ENCODE results near the gene SLC26A6.

The SLC26A6 gene

GRCh38 chr3:48633256-48633655, 2.0 kb downstream of the SLC26A6 start:
- POLR2A ChIA-PET: interaction anchor here (1.2 to 1.9 kb wide), 3 partner anchors 10 to 187 kb away, joined by 3 to 6 read pairs (median 4); partner anchors contain the start of genes ATRIP and NCKIPSD
- DNase-seq (ENCODE audit: extremely low spot score): no peak
- CTCF ChIA-PET: interaction anchor here (1.5 kb wide), 1 partner anchor 160 kb away, joined by 5 read pairs; no protein-coding TSS in a partner anchor
- no peak for TF ChIP-seq ELF4 (IDR thresholded peaks at IDR 0.05)
- no peak for TF ChIP-seq FOXM1 (IDR thresholded peaks at IDR 0.05; ENCODE audit: borderline replicate concordance)
- TF ChIP-seq PKNOX1 (IDR thresholded peaks at IDR 0.05): no peak
- no peak for TF ChIP-seq SP1 (IDR thresholded peaks at IDR 0.05)
- TF ChIP-seq BHLHE40 (IDR thresholded peaks at IDR 0.05; ENCODE audit: borderline replicate concordance): no peak
- TF ChIP-seq ZNF384 (IDR thresholded peaks at IDR 0.05): no peak
- no peak for TF ChIP-seq L3MBTL2 (conservative IDR thresholded peaks at IDR 0.05)
- no peak for TF ChIP-seq SUZ12 (IDR thresholded peaks at IDR 0.05)
- TF ChIP-seq TARDBP (IDR thresholded peaks at IDR 0.05): no peak
- TF ChIP-seq LEF1 (IDR thresholded peaks at IDR 0.05; ENCODE audit: borderline replicate concordance): no peak
- TF ChIP-seq CTBP1 (IDR thresholded peaks at IDR 0.05; ENCODE audit: borderline replicate concordance): no peak

- no peak for DNase-seq (ENCODE audit: extremely low spot score)
- TF ChIP-seq LEF1 (IDR thresholded peaks at IDR 0.05; ENCODE audit: borderline replicate concordance): no peak
- TF ChIP-seq TARDBP (IDR thresholded peaks at IDR 0.05): no peak
- no peak for TF ChIP-seq L3MBTL2 (conservative IDR thresholded peaks at IDR 0.05)
- no peak for TF ChIP-seq HDGF (IDR thresholded peaks at IDR 0.05; ENCODE audit: borderline replicate concordance)
- TF ChIP-seq ARNT (IDR thresholded peaks at IDR 0.05): no peak
- TF ChIP-seq SUZ12 (IDR thresholded peaks at IDR 0.05): no peak
- no peak for TF ChIP-seq SP1 (IDR thresholded peaks at IDR 0.05)
- no peak for TF ChIP-seq FOXM1 (IDR thresholded peaks at IDR 0.05; ENCODE audit: borderline replicate concordance)
- POLR2A ChIA-PET: no interaction called here
- CTCF ChIA-PET: no interaction called here
Measured at GRCh38 chr3:48631516-48632448, 3.5 kb downstream of the SLC26A6 start.

- POLR2A ChIA-PET: no interaction called here
- CTCF ChIA-PET: no interaction called here
Measured at GRCh38 chr3:48630833-48631232, 4.4 kb downstream of the SLC26A6 start.

GRCh38 chr3:48630407-48630806, 4.9 kb downstream of the SLC26A6 start:
- DNase-seq (ENCODE audit: extremely low spot score): no peak
- TF ChIP-seq CTBP1 (IDR thresholded peaks at IDR 0.05; ENCODE audit: borderline replicate concordance): no peak
- no peak for TF ChIP-seq ELF4 (IDR thresholded peaks at IDR 0.05)
- no peak for TF ChIP-seq FOXM1 (IDR thresholded peaks at IDR 0.05; ENCODE audit: borderline replicate concordance)
- no peak for TF ChIP-seq NFRKB (IDR thresholded peaks at IDR 0.05)
- no peak for TF ChIP-seq ARNT (IDR thresholded peaks at IDR 0.05)
- TF ChIP-seq HDGF (IDR thresholded peaks at IDR 0.05; ENCODE audit: borderline replicate concordance): no peak
- no peak for TF ChIP-seq FOXA1 (IDR thresholded peaks at IDR 0.05)
- TF ChIP-seq TARDBP (IDR thresholded peaks at IDR 0.05): no peak
- TF ChIP-seq L3MBTL2 (conservative IDR thresholded peaks at IDR 0.05): no peak
- no peak for TF ChIP-seq FOXK2 (IDR thresholded peaks at IDR 0.05)
- TF ChIP-seq SUZ12 (IDR thresholded peaks at IDR 0.05): no peak
- no peak for TF ChIP-seq ZNF384 (IDR thresholded peaks at IDR 0.05)
- TF ChIP-seq SP1 (IDR thresholded peaks at IDR 0.05): no peak
- POLR2A ChIA-PET: interaction anchor here (1.7 kb wide), 1 partner anchor 20 kb away, joined by 4 read pairs; the partner anchor contains the start of gene UQCRC1
- CTCF ChIA-PET: no interaction called here

More at GRCh38 chr3:48630833-48631232, 4.4 kb downstream of the SLC26A6 start:
- DNase-seq (ENCODE audit: extremely low spot score): no peak
- TF ChIP-seq NFRKB (IDR thresholded peaks at IDR 0.05): no peak
- no peak for TF ChIP-seq CTBP1 (IDR thresholded peaks at IDR 0.05; ENCODE audit: borderline replicate concordance)
- TF ChIP-seq FOXK2 (IDR thresholded peaks at IDR 0.05): no peak
- TF ChIP-seq SUZ12 (IDR thresholded peaks at IDR 0.05): no peak
- TF ChIP-seq L3MBTL2 (conservative IDR thresholded peaks at IDR 0.05): no peak
- TF ChIP-seq LEF1 (IDR thresholded peaks at IDR 0.05; ENCODE audit: borderline replicate concordance): no peak
- TF ChIP-seq ARNT (IDR thresholded peaks at IDR 0.05): no peak
- TF ChIP-seq SP1 (IDR thresholded peaks at IDR 0.05): no peak
- no peak for TF ChIP-seq ZNF384 (IDR thresholded peaks at IDR 0.05)
- TF ChIP-seq TARDBP (IDR thresholded peaks at IDR 0.05): no peak
- no peak for TF ChIP-seq ELF4 (IDR thresholded peaks at IDR 0.05)
- TF ChIP-seq PKNOX1 (IDR thresholded peaks at IDR 0.05): no peak
- no peak for TF ChIP-seq BHLHE40 (IDR thresholded peaks at IDR 0.05; ENCODE audit: borderline replicate concordance)
- TF ChIP-seq FOXM1 (IDR thresholded peaks at IDR 0.05; ENCODE audit: borderline replicate concordance): no peak
- TF ChIP-seq HDGF (IDR thresholded peaks at IDR 0.05; ENCODE audit: borderline replicate concordance): no peak
- no peak for TF ChIP-seq FOXA1 (IDR thresholded peaks at IDR 0.05)

- TF ChIP-seq TARDBP (IDR thresholded peaks at IDR 0.05): no peak
- TF ChIP-seq PKNOX1 (IDR thresholded peaks at IDR 0.05): no peak
- no peak for TF ChIP-seq NFRKB (IDR thresholded peaks at IDR 0.05)
- TF ChIP-seq ELF4 (IDR thresholded peaks at IDR 0.05): no peak
- TF ChIP-seq SUZ12 (IDR thresholded peaks at IDR 0.05): no peak
- no peak for TF ChIP-seq FOXK2 (IDR thresholded peaks at IDR 0.05)
- TF ChIP-seq SP1 (IDR thresholded peaks at IDR 0.05): no peak
- TF ChIP-seq BHLHE40 (IDR thresholded peaks at IDR 0.05; ENCODE audit: borderline replicate concordance): no peak
- no peak for TF ChIP-seq HDGF (IDR thresholded peaks at IDR 0.05; ENCODE audit: borderline replicate concordance)
- no peak for TF ChIP-seq LEF1 (IDR thresholded peaks at IDR 0.05; ENCODE audit: borderline replicate concordance)
- TF ChIP-seq FOXM1 (IDR thresholded peaks at IDR 0.05; ENCODE audit: borderline replicate concordance): no peak
- TF ChIP-seq ZNF384 (IDR thresholded peaks at IDR 0.05): no peak
- TF ChIP-seq ARNT (IDR thresholded peaks at IDR 0.05): no peak
- TF ChIP-seq CTBP1 (IDR thresholded peaks at IDR 0.05; ENCODE audit: borderline replicate concordance): no peak
- TF ChIP-seq L3MBTL2 (conservative IDR thresholded peaks at IDR 0.05): no peak
- TF ChIP-seq FOXA1 (IDR thresholded peaks at IDR 0.05): no peak
- ChIA-PET POLR2A (interaction anchor here (1.7 kb wide), 1 partner anchor 20 kb away, joined by 4 read pairs; the partner anchor contains the start of gene UQCRC1), CTCF (no interaction called here)
- no peak for DNase-seq (ENCODE audit: extremely low spot score)
Measured at GRCh38 chr3:48629894-48630293, 5.4 kb downstream of the SLC26A6 start.

Measured in HEK293T (cell line).